GM12875 (cell line): ENCODE measurements around the gene HAPLN3.
A peak's percentile ranks its signal among the peaks of the same experiment; 100 is the strongest.

Source experiments
- H3K4me3 ChIP-seq: one replicate; pipeline ENCODE4 v1.5.1; 2011; ENCODE audit warnings: low read depth, low read length, control low read depth
- CTCF ChIP-seq: IDR thresholded peaks from 2 replicates; pipeline ENCODE4 v1.5.1; 2011; ENCODE audit warnings: low read depth, mild to moderate bottlenecking, control low read depth, inconsistent platforms, low read length, moderate library complexity, borderline replicate concordance; ENCODE audit not compliant: insufficient read depth

Gene HAPLN3

GRCh38 chr15:88898736-88899135 lies 3.4 kb upstream of the HAPLN3 start:
- H3K4me3 ChIP-seq: no peak overlapping the region
- TF ChIP-seq CTCF: no peak

- no peak overlapping the region for H3K4me3 ChIP-seq
- peak; percentile 13; the same call in 1 of the 2 replicates for TF ChIP-seq CTCF
Observed at GRCh38 chr15:88897456-88898194, 2.3 kb upstream of the HAPLN3 start.

- no peak for TF ChIP-seq CTCF
- no peak overlapping the region for H3K4me3 ChIP-seq
Observed at GRCh38 chr15:88897142-88897455, 1.8 kb upstream of the HAPLN3 start.

GRCh38 chr15:88896333-88897033 lies 1.1 kb upstream of the HAPLN3 start:
- no peak overlapping the region for H3K4me3 ChIP-seq
- no peak for TF ChIP-seq CTCF

- TF ChIP-seq CTCF: peak; percentile 80
- H3K4me3 ChIP-seq: no peak overlapping the region
Observed at GRCh38 chr15:88894348-88894818, 961 bp downstream of the HAPLN3 start.

- no peak overlapping the region for H3K4me3 ChIP-seq
- no peak for TF ChIP-seq CTCF
Observed at GRCh38 chr15:88891540-88892254, 3.6 kb downstream of the HAPLN3 start.
